Endothelial cell of umbilical vein (primary cell): ENCODE measurements around the gene EME2.

Experiments used
- EZH2 ChIP-seq: IDR thresholded peaks from 2 replicates; pipeline ENCODE4 v1.6.1; 2012; ENCODE audit warnings: borderline replicate concordance, low read depth, mild to moderate bottlenecking, moderate library complexity, low read length, inconsistent platforms; ENCODE audit not compliant: severe bottlenecking
- MYC ChIP-seq: IDR thresholded peaks from one replicate; pipeline ENCODE4 v1.6.1; 2011; ENCODE audit warnings: mild to moderate bottlenecking, low read depth, low read length
- POLR2A ChIP-seq: IDR thresholded peaks from 2 replicates; pipeline ENCODE4 v1.6.1; 2012; ENCODE audit warnings: low read depth, mild to moderate bottlenecking, control low read depth, low read length
- POLR2AphosphoS5 ChIP-seq: IDR thresholded peaks from 2 replicates; pipeline ENCODE4 v1.6.1; 2012; ENCODE audit warnings: low read depth, mild to moderate bottlenecking, control low read depth, low read length, moderate library complexity; ENCODE audit not compliant: insufficient read depth
- TF ChIP-seq, protein P1 (sequence below), 2 donors: IDR thresholded peaks; 1 replicate in 1 of 2; 2 replicates in 1 of 2; pipeline ENCODE4 v1.5.1; 2011; ENCODE audit warnings: low read length in 2 of 2, mild to moderate bottlenecking in 2 of 2, moderate library complexity in 2 of 2, control low read depth in 1 of 2, inconsistent platforms in 1 of 2, low read depth in 1 of 2; ENCODE audit not compliant: insufficient read depth in 1 of 2; ENCODE audit errors: extremely low read depth in 1 of 2
- TF ChIP-seq, protein P2 (sequence below): IDR thresholded peaks from 2 replicates; pipeline ENCODE4 v1.6.1; 2011; ENCODE audit not compliant: insufficient read depth, insufficient read length

DNA sequence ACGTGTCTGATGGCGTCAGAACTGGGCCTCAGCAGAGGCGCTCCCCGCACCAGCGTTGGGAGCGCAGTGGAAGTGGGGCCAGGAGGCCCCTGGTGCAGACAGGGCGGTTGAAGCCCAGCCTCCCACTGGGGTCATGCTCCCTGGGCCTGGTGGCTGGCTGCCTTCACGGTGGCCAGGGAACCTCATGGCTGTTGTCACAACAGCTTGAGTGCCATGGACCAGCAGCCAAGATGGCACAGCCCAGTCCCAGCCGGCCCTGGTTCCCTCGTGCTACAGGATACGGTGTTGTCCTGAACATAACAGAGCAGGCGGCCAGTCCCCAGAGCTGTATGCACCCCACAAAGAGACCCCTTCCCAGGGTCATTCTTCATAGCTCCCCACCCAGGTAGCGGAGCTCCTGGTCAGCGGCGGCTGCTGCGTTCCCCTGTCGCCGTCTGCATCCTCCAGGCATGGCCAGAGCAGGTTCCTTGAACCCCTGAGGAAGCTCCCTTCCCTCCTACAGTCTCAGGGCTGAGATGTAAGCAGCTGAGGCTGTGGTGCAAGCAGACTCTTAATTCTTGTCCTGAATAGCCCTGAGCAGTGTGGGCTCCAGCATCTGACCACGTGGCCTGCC lies 31.0 kb upstream of the EME2 start:
- TF ChIP-seq, protein P1, sequence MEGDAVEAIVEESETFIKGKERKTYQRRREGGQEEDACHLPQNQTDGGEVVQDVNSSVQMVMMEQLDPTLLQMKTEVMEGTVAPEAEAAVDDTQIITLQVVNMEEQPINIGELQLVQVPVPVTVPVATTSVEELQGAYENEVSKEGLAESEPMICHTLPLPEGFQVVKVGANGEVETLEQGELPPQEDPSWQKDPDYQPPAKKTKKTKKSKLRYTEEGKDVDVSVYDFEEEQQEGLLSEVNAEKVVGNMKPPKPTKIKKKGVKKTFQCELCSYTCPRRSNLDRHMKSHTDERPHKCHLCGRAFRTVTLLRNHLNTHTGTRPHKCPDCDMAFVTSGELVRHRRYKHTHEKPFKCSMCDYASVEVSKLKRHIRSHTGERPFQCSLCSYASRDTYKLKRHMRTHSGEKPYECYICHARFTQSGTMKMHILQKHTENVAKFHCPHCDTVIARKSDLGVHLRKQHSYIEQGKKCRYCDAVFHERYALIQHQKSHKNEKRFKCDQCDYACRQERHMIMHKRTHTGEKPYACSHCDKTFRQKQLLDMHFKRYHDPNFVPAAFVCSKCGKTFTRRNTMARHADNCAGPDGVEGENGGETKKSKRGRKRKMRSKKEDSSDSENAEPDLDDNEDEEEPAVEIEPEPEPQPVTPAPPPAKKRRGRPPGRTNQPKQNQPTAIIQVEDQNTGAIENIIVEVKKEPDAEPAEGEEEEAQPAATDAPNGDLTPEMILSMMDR (IDR thresholded peaks at IDR 0.05; ENCODE audit: extremely low read depth in 1 of 2, insufficient read depth in 1 of 2, low read depth in 1 of 2, low read length in 2 of 2), result no peak
- TF ChIP-seq EZH2, result no peak
- TF ChIP-seq, protein P2, sequence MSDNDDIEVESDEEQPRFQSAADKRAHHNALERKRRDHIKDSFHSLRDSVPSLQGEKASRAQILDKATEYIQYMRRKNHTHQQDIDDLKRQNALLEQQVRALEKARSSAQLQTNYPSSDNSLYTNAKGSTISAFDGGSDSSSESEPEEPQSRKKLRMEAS, result no peak
- TF ChIP-seq POLR2A, result no peak
- TF ChIP-seq POLR2AphosphoS5, result no peak
- TF ChIP-seq MYC, result no peak
